Right lobe of liver (tissue), 6 donors: Measurements from ENCODE around the gene ELMO1. TPM values are rescaled to one million over a fixed set of nuclear protein-coding genes. Genes with fewer than 3 reads are reported as not detected.
A peak's percentile ranks its signal among the peaks of the same experiment; 100 is the strongest.

ENCODE experiments used
- ATAC-seq, 4 donors: fragments of 200-7000 bp; cut with Tn5 transposase; one replicate each; pipeline ENCODE4 v1.9.1; 2020; ENCODE audit warnings: mild to moderate bottlenecking in 4 of 4, moderate library complexity in 4 of 4
- DNase-seq, 3 donors: peaks; one replicate each; pipeline ENCODE4 v3.0.0-alpha.2; 2020
- H3K27ac ChIP-seq, 3 donors: fragments of 200-600 bp; one replicate each; pipeline ENCODE4 v1.8.0; 2022
- H3K27me3 ChIP-seq, 2 donors: fragments of 200-600 bp; one replicate each; pipeline ENCODE4 v1.8.0; 2022
- H3K36me3 ChIP-seq, 4 donors: fragments of 200-600 bp; sonication (generic) in 1 of 4; one replicate each; pipeline versions ENCODE4 v1.5.1 to v1.8.0; 2017 to 2022; ENCODE audit warnings: control low read depth in 1 of 4
- H3K4me1 ChIP-seq, 4 donors: fragments of 200-600 bp; sonication (generic) in 1 of 4; one replicate each; pipeline versions ENCODE4 v1.5.1 to v1.8.0; 2017 to 2022; ENCODE audit warnings: control low read depth in 1 of 4
- H3K4me3 ChIP-seq, 3 donors: fragments of 200-600 bp; one replicate each; pipeline ENCODE4 v1.8.0; 2022
- H3K9me3 ChIP-seq, 4 donors: fragments of 200-600 bp; sonication (generic) in 1 of 4; one replicate each; pipeline versions ENCODE4 v1.5.1 to v1.8.0; 2017 to 2022; ENCODE audit warnings: control low read depth in 1 of 4
- POLR2A ChIP-seq: fragments of 450-650 bp; IDR thresholded peaks from one replicate; pipeline ENCODE4 v1.6.1; 2017; ENCODE audit warnings: antibody characterized with exemption, mild to moderate bottlenecking
- WGBS: methylation state at CpG from one replicate; pipeline ENCODE4 v1.1.6; 2018; ENCODE audit warnings: low coverage, low lambda C conversion rate; ENCODE audit not compliant: insufficient coverage; ENCODE audit errors: missing lambda C conversion rate; 5-methylcytosine and 5-hydroxymethylcytosine counted together
- intact Hi-C, 2 donors: fragments of 100-400 bp; cut with DNase I; formaldehyde crosslinking; loops; one replicate each; pipeline versions ENCODE4 v1.11.2 to v1.14.1; 2022
- total RNA-seq, 6 experiments: library from RNA; depleted of rRNA in 2 of 6; stranded (reverse); fragments of >200 nt in 2 of 6; fragmentation: NEBNext Ultra II Directional in 3 of 6; extraction: Animal tissue kit (Norgen Biotek cat#: 25700) in 3 of 6; gene quantifications; one replicate each; pipeline versions ENCODE4 v1.1.0 to v1.2.4, GENCODE V29; 2016 to 2023
- TF ChIP-seq, protein P1 (sequence below), 4 donors: fragments of 200-600 bp in 3 of 4; fragments of 450-650 bp in 1 of 4; IDR thresholded peaks; one replicate each; pipeline versions ENCODE4 v1.5.1 to v1.8.0; 2016 to 2022; ENCODE audit warnings: antibody characterized with exemption in 4 of 4, mild to moderate bottlenecking in 2 of 4
- donor health status: DM: no; HTN: yes; CAD: no.
- donor health status: DM: no; HTN: no; CAD: no.
- donor health status: DM: no; HTN: no; CAD: no.
- donor health status: DM: no; HTN: yes; CAD: no.
- donor health status: DM: no; HTN: yes; CAD: no.

Gene ELMO1
- total RNA-seq, 6 experiments from 2014 or later: 18.4 to 55.4 (median 25.1) TPM

DNA sequence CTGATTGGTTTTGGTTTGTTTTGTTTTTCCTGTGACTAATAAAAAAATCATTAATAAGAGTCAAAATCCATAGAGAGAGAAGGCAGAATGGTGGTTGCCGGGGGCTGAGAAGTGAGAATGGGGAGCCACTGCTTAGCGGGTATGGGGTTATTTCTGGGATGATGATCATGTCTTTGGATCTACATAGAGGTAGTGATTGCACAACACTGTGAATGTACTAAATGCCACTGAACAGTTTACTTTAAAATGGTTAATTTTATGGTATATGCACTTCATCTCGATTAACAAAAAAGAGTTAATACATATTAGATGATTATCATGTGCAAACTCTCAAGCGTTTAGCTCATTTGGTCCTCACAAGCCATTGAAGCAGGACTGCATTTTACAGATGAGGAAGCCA, 342.9 kb downstream of the ELMO1 start:
- Histone ChIP-seq H3K4me3 (no peak overlapping the region), H3K9me3 (no peaks in the 10 kb centered on the region), H3K27me3 (no peaks in the 10 kb centered on the region), H3K36me3 (no peaks in the 10 kb centered on the region), H3K4me1 (no peaks in the 10 kb centered on the region), H3K27ac (no peak overlapping the region)
- ATAC-seq (no peak), DNase-seq (no peak)
- TF ChIP-seq, protein P1, sequence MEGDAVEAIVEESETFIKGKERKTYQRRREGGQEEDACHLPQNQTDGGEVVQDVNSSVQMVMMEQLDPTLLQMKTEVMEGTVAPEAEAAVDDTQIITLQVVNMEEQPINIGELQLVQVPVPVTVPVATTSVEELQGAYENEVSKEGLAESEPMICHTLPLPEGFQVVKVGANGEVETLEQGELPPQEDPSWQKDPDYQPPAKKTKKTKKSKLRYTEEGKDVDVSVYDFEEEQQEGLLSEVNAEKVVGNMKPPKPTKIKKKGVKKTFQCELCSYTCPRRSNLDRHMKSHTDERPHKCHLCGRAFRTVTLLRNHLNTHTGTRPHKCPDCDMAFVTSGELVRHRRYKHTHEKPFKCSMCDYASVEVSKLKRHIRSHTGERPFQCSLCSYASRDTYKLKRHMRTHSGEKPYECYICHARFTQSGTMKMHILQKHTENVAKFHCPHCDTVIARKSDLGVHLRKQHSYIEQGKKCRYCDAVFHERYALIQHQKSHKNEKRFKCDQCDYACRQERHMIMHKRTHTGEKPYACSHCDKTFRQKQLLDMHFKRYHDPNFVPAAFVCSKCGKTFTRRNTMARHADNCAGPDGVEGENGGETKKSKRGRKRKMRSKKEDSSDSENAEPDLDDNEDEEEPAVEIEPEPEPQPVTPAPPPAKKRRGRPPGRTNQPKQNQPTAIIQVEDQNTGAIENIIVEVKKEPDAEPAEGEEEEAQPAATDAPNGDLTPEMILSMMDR (IDR thresholded peaks at IDR 0.05): no peak
- TF ChIP-seq POLR2A: no peak
- intact Hi-C loops: no loop called here
- WGBS: 97% methylated on average over 4 of the region's 4 CpGs

- H3K27me3 ChIP-seq: no peaks in the 10 kb centered on the region
- DNase-seq (no peak), ATAC-seq (no peak)
- no peaks in the 10 kb centered on the region for H3K36me3 ChIP-seq
- WGBS: 0% methylated on average over 1 of the region's 6 CpGs
- no peak overlapping the region for H3K4me3 ChIP-seq
- H3K4me1 ChIP-seq: no peaks in the 10 kb centered on the region
- intact Hi-C loops: no loop called here
- TF ChIP-seq, protein P1 (IDR thresholded peaks at IDR 0.05): no peak
- no peak for TF ChIP-seq POLR2A
- H3K27ac ChIP-seq: no peak overlapping the region
- no peaks in the 10 kb centered on the region for H3K9me3 ChIP-seq
These were observed 343.7 kb downstream of the ELMO1 start for GRCh38 chr7:37104822-37105518.

DNA sequence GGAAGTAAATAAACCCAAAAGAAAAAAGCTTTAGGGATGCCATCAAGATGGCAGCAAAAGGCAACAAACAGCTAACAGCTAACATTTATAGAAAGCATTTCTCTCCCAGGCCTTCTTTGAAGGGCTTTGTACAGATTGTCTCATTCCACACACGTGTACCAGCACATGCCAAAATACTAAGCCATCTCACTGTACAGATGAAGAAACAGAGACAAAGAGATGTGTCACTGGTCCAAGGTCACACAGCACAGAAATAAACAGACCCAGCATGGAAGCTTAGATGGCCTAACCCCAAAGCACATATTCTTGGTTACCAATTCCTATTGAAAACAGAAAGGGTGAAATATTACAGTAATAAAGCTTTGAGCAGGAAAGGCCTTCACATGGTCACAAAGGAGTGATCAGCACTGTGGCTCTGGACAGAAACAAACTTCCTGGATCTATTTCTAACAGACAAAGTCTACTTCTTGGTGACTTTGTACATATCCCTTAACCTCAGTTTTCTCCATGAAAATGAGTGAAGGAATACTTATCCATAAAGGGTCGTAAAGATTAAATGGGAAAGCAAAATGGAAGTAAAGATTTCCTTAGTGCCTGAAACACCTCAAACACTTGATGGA, 346.0 kb downstream of the ELMO1 start:
- H3K27me3 ChIP-seq: no peaks in the 10 kb centered on the region
- TF ChIP-seq POLR2A: no peak
- TF ChIP-seq, protein P1 (IDR thresholded peaks at IDR 0.05): no peak
- no peak overlapping the region for H3K4me3 ChIP-seq
- H3K36me3 ChIP-seq: no peaks in the 10 kb centered on the region
- no peaks in the 10 kb centered on the region for H3K9me3 ChIP-seq
- H3K4me1 ChIP-seq: no peaks in the 10 kb centered on the region
- H3K27ac ChIP-seq: no peak overlapping the region
- 100% methylated on average over 2 of the region's 2 CpGs for WGBS
- ATAC-seq (no peak), DNase-seq (no peak)
- intact Hi-C loops: no loop called here

GRCh38 chr7:37100735-37101331, 347.8 kb downstream of the ELMO1 start:
- DNase-seq (no peak), ATAC-seq (peak; percentile 38 to 74 (median 44))
- 70% methylated on average over 6 of the region's 7 CpGs for WGBS
- no peaks in the 10 kb centered on the region for H3K9me3 ChIP-seq
- no peak overlapping the region for H3K27ac ChIP-seq
- peaks cover 0 to 4% (median 0%) of the 10 kb centered on the region in 4 donors for H3K36me3 ChIP-seq
- intact Hi-C loops: no loop called here
- no peaks in the 10 kb centered on the region for H3K4me1 ChIP-seq
- no peak overlapping the region for H3K4me3 ChIP-seq
- H3K27me3 ChIP-seq: no peaks in the 10 kb centered on the region
- TF ChIP-seq, protein P1 (IDR thresholded peaks at IDR 0.05): no peak
- no peak for TF ChIP-seq POLR2A
